ENCODE measurements around the gene CARNS1.
"Not testable (repeated sequence)": the region's sequence is repeated elsewhere in the genome, so short reads cannot be mapped to it uniquely, and the experiment has no call there.

CARNS1 gene

GRCh38 chr11:67421430-67422031, 6.1 kb downstream of the CARNS1 start:
- H3K4me3 ChIP-seq (ENCODE audit: low read depth, low read length) = no peak overlapping the region
- H3K4me1 ChIP-seq = peaks cover 5% of the 10 kb centered on the region
- no peak for DNase-seq
- no peaks in the 10 kb centered on the region for H3K36me3 ChIP-seq
- no peaks in the 10 kb centered on the region for H3K9me3 ChIP-seq
- no peak for TF ChIP-seq CTCF (IDR thresholded peaks at IDR 0.05; ENCODE audit: low read depth, low read length)
- H3K27me3 ChIP-seq = 0 out of 2 replicates have a peak, but pooled peaks cover 2% of the 10 kb centered on the region

GRCh38 chr11:67422891-67423290, 7.4 kb downstream of the CARNS1 start:
- Histone ChIP-seq H3K36me3 (no peaks in the 10 kb centered on the region), H3K9me3 (no peaks in the 10 kb centered on the region), H3K4me3 (ENCODE audit: low read depth, low read length) (no peak overlapping the region), H3K27me3 (0 out of 2 replicates have a peak, but pooled peaks cover 2% of the 10 kb centered on the region), H3K4me1 (peaks cover 5% of the 10 kb centered on the region)
- TF ChIP-seq CTCF (IDR thresholded peaks at IDR 0.05; ENCODE audit: low read depth, low read length) = no peak
- no peak for DNase-seq

GRCh38 chr11:67423466-67423865, 8.0 kb downstream of the CARNS1 start:
- Histone ChIP-seq H3K4me3 (ENCODE audit: low read depth, low read length) (no peak overlapping the region), H3K27me3 (0 out of 2 replicates have a peak, but pooled peaks cover 2% of the 10 kb centered on the region), H3K36me3 (no peaks in the 10 kb centered on the region), H3K4me1 (peaks cover 5% of the 10 kb centered on the region), H3K9me3 (no peaks in the 10 kb centered on the region)
- no peak for TF ChIP-seq CTCF (IDR thresholded peaks at IDR 0.05; ENCODE audit: low read depth, low read length)
- no peak for DNase-seq

GRCh38 chr11:67423891-67424613, 8.6 kb downstream of the CARNS1 start:
- Histone ChIP-seq H3K4me1 (peaks cover 5% of the 10 kb centered on the region), H3K9me3 (no peaks in the 10 kb centered on the region), H3K4me3 (ENCODE audit: low read depth, low read length) (no peak overlapping the region), H3K27me3 (0 out of 2 replicates have a peak, but pooled peaks cover 2% of the 10 kb centered on the region), H3K36me3 (no peaks in the 10 kb centered on the region)
- TF ChIP-seq CTCF (IDR thresholded peaks at IDR 0.05; ENCODE audit: low read depth, low read length) = no peak
- no peak for DNase-seq

- H3K27me3 ChIP-seq, H3K4me1 ChIP-seq, H3K9me3 ChIP-seq, DNase-seq: not testable (repeated sequence)
- H3K4me3 ChIP-seq (ENCODE audit: low read depth, low read length) = peak overlapping the region; percentile 99
- peaks cover 21% of the 10 kb centered on the region for H3K36me3 ChIP-seq
Observed at GRCh38 chr11:67427364-67427859, 11.9 kb downstream of the CARNS1 start.

GRCh38 chr11:67428052-67429001, 12.8 kb downstream of the CARNS1 start, which contains the start of gene RPS6KB2:
TSS of gene RPS6KB2 (plus strand) at chr11:67428494. CDS start at chr11:67428546, 52 bp downstream.
- DNase-seq = peak; percentile 98
- H3K27me3 ChIP-seq = no peaks in the 10 kb centered on the region
- H3K9me3 ChIP-seq = no peaks in the 10 kb centered on the region
- TF ChIP-seq CTCF (IDR thresholded peaks at IDR 0.05; ENCODE audit: low read depth, low read length) = no peak
- peaks cover 4% of the 10 kb centered on the region; the same call in 1 of the 2 replicates for H3K4me1 ChIP-seq
- peaks cover 26% of the 10 kb centered on the region for H3K36me3 ChIP-seq
- peak within 1 kb of the TSS; percentile 99 for H3K4me3 ChIP-seq (ENCODE audit: low read depth, low read length)

Data from BE2C (cell line).